Peyer's patch (tissue), 4 donors: ENCODE data around the gene AP1B1.

ENCODE experiments used
- POLR2A ChIP-seq, 2 donors: fragments of 450-650 bp; IDR thresholded peaks; one replicate each; pipeline ENCODE4 v1.5.1; 2017; ENCODE audit warnings: antibody characterized with exemption in 2 of 2, mild to moderate bottlenecking in 2 of 2, moderate library complexity in 2 of 2
- TF ChIP-seq, protein P1 (sequence below), 6 experiments: fragments of 450-650 bp in 4 of 6; fragments of 200-600 bp in 2 of 6; sonication (generic) in 1 of 6; IDR thresholded peaks; one replicate each; pipeline ENCODE4 v1.5.1; 2017 to 2019; ENCODE audit warnings: antibody characterized with exemption in 6 of 6, mild to moderate bottlenecking in 3 of 6, moderate library complexity in 1 of 6

- TF ChIP-seq, protein P1, sequence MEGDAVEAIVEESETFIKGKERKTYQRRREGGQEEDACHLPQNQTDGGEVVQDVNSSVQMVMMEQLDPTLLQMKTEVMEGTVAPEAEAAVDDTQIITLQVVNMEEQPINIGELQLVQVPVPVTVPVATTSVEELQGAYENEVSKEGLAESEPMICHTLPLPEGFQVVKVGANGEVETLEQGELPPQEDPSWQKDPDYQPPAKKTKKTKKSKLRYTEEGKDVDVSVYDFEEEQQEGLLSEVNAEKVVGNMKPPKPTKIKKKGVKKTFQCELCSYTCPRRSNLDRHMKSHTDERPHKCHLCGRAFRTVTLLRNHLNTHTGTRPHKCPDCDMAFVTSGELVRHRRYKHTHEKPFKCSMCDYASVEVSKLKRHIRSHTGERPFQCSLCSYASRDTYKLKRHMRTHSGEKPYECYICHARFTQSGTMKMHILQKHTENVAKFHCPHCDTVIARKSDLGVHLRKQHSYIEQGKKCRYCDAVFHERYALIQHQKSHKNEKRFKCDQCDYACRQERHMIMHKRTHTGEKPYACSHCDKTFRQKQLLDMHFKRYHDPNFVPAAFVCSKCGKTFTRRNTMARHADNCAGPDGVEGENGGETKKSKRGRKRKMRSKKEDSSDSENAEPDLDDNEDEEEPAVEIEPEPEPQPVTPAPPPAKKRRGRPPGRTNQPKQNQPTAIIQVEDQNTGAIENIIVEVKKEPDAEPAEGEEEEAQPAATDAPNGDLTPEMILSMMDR (IDR thresholded peaks at IDR 0.05), result no peak
- no peak for TF ChIP-seq POLR2A (IDR thresholded peaks at IDR 0.05)
These were observed 58.8 kb downstream of the AP1B1 start for GRCh38 chr22:29329581-29329980.
